ENCODE results near the gene E2F4. TPM values are rescaled to one million over a fixed set of nuclear protein-coding genes. Genes with fewer than 3 reads are reported as not detected.

The E2F4 gene
- total RNA-seq, 2 donors from 2014 or later, result 71.7 to 104 TPM

GRCh38 chr16:67155295-67156142, 36.4 kb upstream of the E2F4 start:
- peaks cover 0 to 18% of the 10 kb centered on the region in 2 donors for H3K36me3 Mint-ChIP-seq
- no peak overlapping the region for H3K27ac Mint-ChIP-seq
- peak; percentile 42 to 51 for ATAC-seq
- no peaks in the 10 kb centered on the region for H3K9me3 Mint-ChIP-seq
- peak; percentile 82 to 92 for DNase-seq (ENCODE audit: low spot score in 2 of 2)

- ATAC-seq, result no peak
- Mint-ChIP-seq H3K36me3 (peaks cover 5 to 24% of the 10 kb centered on the region in 2 donors), H3K9me3 (no peaks in the 10 kb centered on the region), H3K27ac (no peak overlapping the region)
- no peak for DNase-seq (ENCODE audit: low spot score in 2 of 2)
These were observed 35.7 kb upstream of the E2F4 start for GRCh38 chr16:67156143-67156844.

GRCh38 chr16:67157106-67157748, 34.7 kb upstream of the E2F4 start:
- DNase-seq (ENCODE audit: low spot score in 2 of 2) (no peak), ATAC-seq (no peak)
- Mint-ChIP-seq H3K36me3 (peaks cover 5 to 31% of the 10 kb centered on the region in 2 donors), H3K9me3 (no peaks in the 10 kb centered on the region), H3K27ac (no peak overlapping the region)

- ATAC-seq (no peak), DNase-seq (ENCODE audit: low spot score in 2 of 2) (no peak)
- peaks cover 5 to 37% of the 10 kb centered on the region in 2 donors for H3K36me3 Mint-ChIP-seq
- peak overlapping the region; percentile 90 to 93 for H3K27ac Mint-ChIP-seq
- H3K9me3 Mint-ChIP-seq, result no peaks in the 10 kb centered on the region
These were observed 33.9 kb upstream of the E2F4 start for GRCh38 chr16:67157892-67158635.

- H3K36me3 Mint-ChIP-seq, result peaks cover 5 to 37% of the 10 kb centered on the region in 2 donors
- H3K27ac Mint-ChIP-seq, result peak overlapping the region; percentile 90 to 93
- peak; percentile 57 to 61 for ATAC-seq
These were observed 33.0 kb upstream of the E2F4 start for GRCh38 chr16:67158637-67159600.

GRCh38 chr16:67161595-67162058, 30.3 kb upstream of the E2F4 start:
- no peak for DNase-seq (ENCODE audit: low spot score in 2 of 2)
- no peaks in the 10 kb centered on the region for H3K9me3 Mint-ChIP-seq
- ATAC-seq, result no peak
- H3K36me3 Mint-ChIP-seq, result peaks cover 9 to 31% of the 10 kb centered on the region in 2 donors
- no peak overlapping the region for H3K27ac Mint-ChIP-seq

More at GRCh38 chr16:67158637-67159600, 33.0 kb upstream of the E2F4 start:
- no peaks in the 10 kb centered on the region for H3K9me3 Mint-ChIP-seq
- DNase-seq (ENCODE audit: low spot score in 2 of 2), result peak; percentile 88

GRCh38 chr16:67162506-67163163, 29.3 kb upstream of the E2F4 start:
- no peak for DNase-seq (ENCODE audit: low spot score in 2 of 2)
- no peak for ATAC-seq
- Mint-ChIP-seq H3K36me3 (peaks cover 9 to 30% of the 10 kb centered on the region in 2 donors), H3K27ac (no peak overlapping the region), H3K9me3 (no peaks in the 10 kb centered on the region)

- H3K9me3 Mint-ChIP-seq, result no peaks in the 10 kb centered on the region
- H3K36me3 Mint-ChIP-seq, result peaks cover 9 to 23% of the 10 kb centered on the region in 2 donors
- ATAC-seq, result peak in 1 of 2 donors; percentile 25
- DNase-seq (ENCODE audit: low spot score in 2 of 2), result peak in 1 of 2 donors; percentile 64
- H3K27ac Mint-ChIP-seq, result no peak overlapping the region
These were observed 28.6 kb upstream of the E2F4 start for GRCh38 chr16:67163164-67163998.

- Mint-ChIP-seq H3K27ac (no peak overlapping the region), H3K36me3 (peaks cover 9 to 18% of the 10 kb centered on the region in 2 donors), H3K9me3 (no peaks in the 10 kb centered on the region)
- ATAC-seq (no peak), DNase-seq (ENCODE audit: low spot score in 2 of 2) (no peak)
These were observed 27.9 kb upstream of the E2F4 start for GRCh38 chr16:67163999-67164558.

- ATAC-seq (no peak), DNase-seq (ENCODE audit: low spot score in 2 of 2) (no peak)
- H3K9me3 Mint-ChIP-seq, result no peaks in the 10 kb centered on the region
- peaks cover 9 to 18% of the 10 kb centered on the region in 2 donors for H3K36me3 Mint-ChIP-seq
- H3K27ac Mint-ChIP-seq, result no peak within 1 kb of the TSS
These were observed 27.3 kb upstream of the E2F4 start, which contains the start of gene HSF4 for GRCh38 chr16:67164599-67165061. Gene HSF4, plus strand, starts transcription at chr16:67164745. Its CDS starts 67 bp downstream, at chr16:67164812.

- DNase-seq (ENCODE audit: low spot score in 2 of 2), result no peak
These were observed 26.6 kb upstream of the E2F4 start for GRCh38 chr16:67165121-67166078.

GRCh38 chr16:67166110-67166547, 25.8 kb upstream of the E2F4 start:
- Mint-ChIP-seq H3K27ac (no peak overlapping the region), H3K36me3 (peaks cover 5 to 24% of the 10 kb centered on the region in 2 donors), H3K9me3 (no peaks in the 10 kb centered on the region)
- ATAC-seq (no peak), DNase-seq (ENCODE audit: low spot score in 2 of 2) (no peak)

More at GRCh38 chr16:67165121-67166078, 26.6 kb upstream of the E2F4 start:
- peaks cover 9 to 23% of the 10 kb centered on the region in 2 donors for H3K36me3 Mint-ChIP-seq
- H3K27ac Mint-ChIP-seq, result no peak overlapping the region
- no peak for ATAC-seq
- H3K9me3 Mint-ChIP-seq, result no peaks in the 10 kb centered on the region
